Stimulated activated CD4-positive, alpha-beta T cell treated with anti-CD3 and anti-CD28 coated beads, TNF-alpha, amount 100 ng/mL, for 4 hours (primary cell): ENCODE data around the gene WFDC5.

Experiments used
- DNase-seq, 3 experiments: peaks; one replicate each; pipeline ENCODE4 v3.0.0-alpha.2; 2020; ENCODE audit warnings: low read depth in 3 of 3

WFDC5 gene

GRCh38 chr20:45115386-45115774, 406 bp upstream of the WFDC5 start:
- no peak for DNase-seq

GRCh38 chr20:45113865-45114264, 1.1 kb downstream of the WFDC5 start:
- DNase-seq, result no peak

GRCh38 chr20:45112754-45113153, 2.2 kb downstream of the WFDC5 start:
- DNase-seq, result no peak

GRCh38 chr20:45111799-45112471, 3.0 kb downstream of the WFDC5 start:
- DNase-seq, result no peak

- no peak for DNase-seq
Measured at GRCh38 chr20:45111285-45111684, 3.7 kb downstream of the WFDC5 start.

- DNase-seq, result no peak
Measured at GRCh38 chr20:45110301-45110700, 4.7 kb downstream of the WFDC5 start.

- no peak for DNase-seq
Measured at GRCh38 chr20:45109634-45110033, 5.3 kb downstream of the WFDC5 start.

GRCh38 chr20:45105317-45105716, 9.7 kb downstream of the WFDC5 start:
- no peak for DNase-seq

GRCh38 chr20:45104786-45105185, 10.2 kb downstream of the WFDC5 start:
- DNase-seq, result no peak

GRCh38 chr20:45103072-45103471, 11.9 kb downstream of the WFDC5 start:
- no peak for DNase-seq

- no peak for DNase-seq
Measured at GRCh38 chr20:45101333-45101850, 13.6 kb downstream of the WFDC5 start.

- no peak for DNase-seq
Measured at GRCh38 chr20:45100563-45101245, 14.3 kb downstream of the WFDC5 start, which contains the start of gene KCNS1. TSS of gene KCNS1 (minus strand) at chr20:45101127. CDS start at chr20:45099236, 1,891 bp downstream.

- DNase-seq, result no peak
Measured at GRCh38 chr20:45098103-45098773, 16.7 kb downstream of the WFDC5 start.

GRCh38 chr20:45097485-45098102, 17.4 kb downstream of the WFDC5 start:
- no peak for DNase-seq

GRCh38 chr20:45096781-45097180, 18.2 kb downstream of the WFDC5 start:
- no peak for DNase-seq

GRCh38 chr20:45095805-45096238, 19.2 kb downstream of the WFDC5 start:
- peak in 1 of 3 experiments; percentile 40 for DNase-seq

GRCh38 chr20:45094864-45095574, 20.0 kb downstream of the WFDC5 start:
- DNase-seq, result no peak

GRCh38 chr20:45094201-45094600, 20.8 kb downstream of the WFDC5 start:
- no peak for DNase-seq

GRCh38 chr20:45092898-45093297, 22.1 kb downstream of the WFDC5 start:
- DNase-seq, result no peak

- no peak for DNase-seq
Measured at GRCh38 chr20:45091366-45091765, 23.6 kb downstream of the WFDC5 start.

- DNase-seq, result no peak
Measured at GRCh38 chr20:45090481-45090880, 24.5 kb downstream of the WFDC5 start.
